Astrocyte of the spinal cord (primary cell): ENCODE measurements around the gene ABCA1.
"Not testable (repeated sequence)": the region's sequence is repeated elsewhere in the genome, so short reads cannot be mapped to it uniquely, and the experiment has no call there.

ENCODE experiments used
- DNase-seq: peaks from one replicate; pipeline ENCODE4 v3.0.0; 2011; ENCODE audit warnings: low read depth, low spot score
- H3K4me3 ChIP-seq: 2 replicates; pipeline ENCODE4 v1.5.1; 2011; ENCODE audit warnings: low read depth, mild to moderate bottlenecking, low read length, moderate library complexity
- in situ Hi-C: cut with HindIII; loops from 2 replicates; pipeline ENCODE4 v1.10.0; 2017; ENCODE audit warnings: low sequenced_read_pairs
- TF ChIP-seq, protein P1 (sequence below): IDR thresholded peaks from 2 replicates; pipeline ENCODE4 v1.5.1; 2012; ENCODE audit warnings: low read depth, mild to moderate bottlenecking, low read length, inconsistent platforms

Gene ABCA1

DNA sequence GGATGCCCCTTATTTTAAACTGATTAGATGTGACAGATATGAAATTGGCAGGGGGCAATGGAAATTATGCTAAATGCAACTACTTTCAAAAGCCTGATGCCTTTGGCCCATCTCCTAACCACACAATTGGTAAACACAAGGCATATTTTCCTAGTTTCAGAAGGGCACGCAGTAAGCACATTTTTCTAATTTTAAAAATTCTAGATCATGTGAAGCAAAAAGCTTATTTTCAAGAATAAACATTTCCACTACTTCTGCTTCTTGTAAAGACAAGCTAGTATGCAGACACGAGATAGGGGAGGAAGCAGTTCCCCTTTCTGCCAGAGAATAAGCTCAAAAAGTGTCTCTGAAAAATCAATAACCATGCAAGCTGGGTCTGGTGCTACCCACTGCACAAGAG is 67.7 kb downstream of the ABCA1 start:
- H3K4me3 ChIP-seq, result no peak overlapping the region
- TF ChIP-seq, protein P1, sequence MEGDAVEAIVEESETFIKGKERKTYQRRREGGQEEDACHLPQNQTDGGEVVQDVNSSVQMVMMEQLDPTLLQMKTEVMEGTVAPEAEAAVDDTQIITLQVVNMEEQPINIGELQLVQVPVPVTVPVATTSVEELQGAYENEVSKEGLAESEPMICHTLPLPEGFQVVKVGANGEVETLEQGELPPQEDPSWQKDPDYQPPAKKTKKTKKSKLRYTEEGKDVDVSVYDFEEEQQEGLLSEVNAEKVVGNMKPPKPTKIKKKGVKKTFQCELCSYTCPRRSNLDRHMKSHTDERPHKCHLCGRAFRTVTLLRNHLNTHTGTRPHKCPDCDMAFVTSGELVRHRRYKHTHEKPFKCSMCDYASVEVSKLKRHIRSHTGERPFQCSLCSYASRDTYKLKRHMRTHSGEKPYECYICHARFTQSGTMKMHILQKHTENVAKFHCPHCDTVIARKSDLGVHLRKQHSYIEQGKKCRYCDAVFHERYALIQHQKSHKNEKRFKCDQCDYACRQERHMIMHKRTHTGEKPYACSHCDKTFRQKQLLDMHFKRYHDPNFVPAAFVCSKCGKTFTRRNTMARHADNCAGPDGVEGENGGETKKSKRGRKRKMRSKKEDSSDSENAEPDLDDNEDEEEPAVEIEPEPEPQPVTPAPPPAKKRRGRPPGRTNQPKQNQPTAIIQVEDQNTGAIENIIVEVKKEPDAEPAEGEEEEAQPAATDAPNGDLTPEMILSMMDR, result no peak
- in situ Hi-C loops, result no loop called here
- DNase-seq, result no peak

DNA sequence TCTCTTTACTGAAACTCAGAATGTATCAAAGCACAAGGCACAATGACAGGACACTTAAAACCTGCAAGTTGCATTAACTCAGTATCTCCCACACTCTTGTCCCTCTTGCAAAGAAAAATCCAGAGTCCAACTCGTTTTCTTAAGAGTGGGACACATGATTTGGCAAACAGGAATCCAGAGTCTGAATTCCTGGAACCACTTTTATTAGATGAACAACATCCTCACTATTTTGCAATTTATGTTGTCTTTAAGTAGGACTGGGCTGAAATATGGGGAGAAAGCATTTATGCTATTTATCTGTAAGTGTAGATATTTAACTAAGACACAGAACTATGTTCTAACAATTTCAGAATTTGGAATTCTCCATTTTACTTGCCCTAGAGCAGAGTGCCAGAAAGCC is 69.1 kb downstream of the ABCA1 start:
- no peak for DNase-seq
- in situ Hi-C loops, result no loop called here
- no peak overlapping the region for H3K4me3 ChIP-seq
- TF ChIP-seq, protein P1, result no peak

DNA sequence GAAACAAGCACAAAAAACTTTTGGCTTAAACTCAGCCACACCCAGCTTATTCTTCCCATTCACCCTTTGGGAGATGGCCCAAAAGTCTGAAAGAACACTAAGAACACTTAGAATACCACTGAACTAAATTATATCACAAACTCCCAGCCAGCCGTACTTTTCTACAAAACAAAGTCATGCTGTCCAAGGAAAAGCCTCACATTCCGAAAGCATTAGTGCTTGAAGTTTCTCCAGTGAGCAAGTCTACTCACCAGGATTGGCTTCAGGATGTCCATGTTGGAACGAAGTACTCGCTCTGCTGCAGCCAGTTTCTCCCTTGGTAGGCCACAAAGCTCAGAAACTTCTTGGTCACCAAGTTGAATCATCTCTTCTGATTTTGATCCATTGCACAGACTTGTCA is 69.7 kb downstream of the ABCA1 start:
- in situ Hi-C loops, result no loop called here
- peak; percentile 41 for DNase-seq
- TF ChIP-seq, protein P1, result no peak
- no peak overlapping the region for H3K4me3 ChIP-seq

DNA sequence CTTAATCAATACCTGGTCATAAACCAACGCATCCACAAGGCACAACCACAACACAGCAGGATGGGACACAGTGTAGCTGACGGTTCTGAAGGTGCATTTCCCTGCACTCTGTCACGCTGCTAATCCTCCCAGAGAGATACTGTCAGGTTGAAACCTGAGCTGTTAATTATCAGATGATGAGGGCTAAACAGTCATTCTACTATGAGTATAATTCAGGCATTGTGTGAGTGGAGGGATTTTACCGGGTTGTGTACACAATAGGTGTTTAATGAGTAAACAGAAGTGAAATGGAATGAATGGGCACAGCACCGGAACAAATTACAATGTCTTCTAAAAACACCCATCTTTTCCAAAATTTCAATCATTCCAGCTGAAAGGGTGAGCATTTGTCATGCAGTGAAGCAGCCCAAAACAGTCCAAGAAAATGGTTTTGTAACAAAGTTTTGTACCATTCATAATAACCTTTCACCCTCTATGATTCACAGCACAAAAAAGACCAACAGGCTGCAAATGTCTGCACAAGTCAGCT is 71.5 kb downstream of the ABCA1 start:
- TF ChIP-seq, protein P1, result no peak
- H3K4me3 ChIP-seq, result no peak overlapping the region
- DNase-seq, result no peak
- in situ Hi-C loops, result no loop called here

DNA sequence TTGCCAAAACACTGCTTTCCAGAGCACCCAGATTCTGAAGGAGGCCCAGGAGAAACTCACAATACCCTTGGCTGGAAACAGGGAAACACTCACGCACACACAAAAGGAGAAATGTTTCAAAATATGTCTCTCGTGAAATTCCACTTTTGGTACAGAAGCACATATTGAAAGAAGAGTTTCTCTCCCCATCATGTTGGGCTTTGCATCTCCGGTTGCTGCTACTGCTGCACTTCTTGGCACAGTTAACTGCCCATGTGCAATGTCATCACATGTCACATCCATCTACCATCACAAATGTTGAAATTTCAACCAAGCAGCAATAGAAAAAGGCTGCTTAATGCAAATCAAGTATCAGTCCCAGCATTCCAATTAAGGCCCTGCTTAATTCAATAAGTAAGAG is 72.1 kb downstream of the ABCA1 start:
- TF ChIP-seq, protein P1, result no peak
- no peak overlapping the region for H3K4me3 ChIP-seq
- in situ Hi-C loops, result no loop called here
- no peak for DNase-seq

DNA sequence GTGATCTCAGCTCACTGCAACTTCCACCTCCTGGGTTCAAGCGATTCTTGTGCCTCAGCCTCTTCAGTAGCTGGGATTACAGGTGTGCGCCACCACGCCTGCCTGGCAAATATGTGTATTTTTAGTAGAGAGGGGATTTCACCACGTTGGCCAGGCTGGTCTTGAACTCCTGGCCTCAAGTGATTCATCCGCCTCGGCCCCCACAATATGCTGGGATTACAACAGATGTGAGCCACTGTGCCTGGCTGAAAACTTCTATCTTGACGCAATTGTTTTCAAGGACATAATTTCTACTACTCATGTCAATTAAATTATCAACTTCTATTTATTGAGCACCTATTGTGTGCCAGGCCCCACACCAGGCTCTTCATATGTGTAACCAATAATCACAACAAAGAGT is 72.7 kb downstream of the ABCA1 start:
- in situ Hi-C loops, DNase-seq, H3K4me3 ChIP-seq: not testable (repeated sequence)

DNA sequence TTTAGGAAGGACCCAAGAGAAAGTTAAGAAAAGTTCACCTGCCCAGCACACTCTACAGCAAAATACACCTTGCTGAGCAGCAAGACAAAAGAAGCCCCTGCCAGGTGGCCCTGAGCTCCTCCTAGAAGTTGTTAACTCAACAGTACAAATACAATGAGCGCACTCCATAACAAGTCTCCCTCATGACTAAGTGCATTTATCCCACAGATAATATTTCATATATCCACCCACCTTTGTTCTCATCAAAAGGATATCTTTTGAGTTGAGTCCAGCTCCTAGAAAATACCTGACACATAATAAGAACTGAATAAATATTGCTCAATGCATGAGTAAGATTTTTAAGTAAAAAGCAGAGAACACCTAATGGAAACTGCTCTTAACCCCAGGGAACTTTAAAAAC is 73.3 kb downstream of the ABCA1 start:
- in situ Hi-C loops, result no loop called here
- TF ChIP-seq, protein P1, result no peak
- no peak overlapping the region for H3K4me3 ChIP-seq
- no peak for DNase-seq
